GM18511 (cell line): ENCODE results near the gene API5.

ENCODE experiments used
- ATAC-seq: cut with Tn5 transposase; IDR thresholded peaks from one replicate; pipeline ENCODE4 v1.9.1; 2021; ENCODE audit warnings: mild to moderate bottlenecking, moderate library complexity; ENCODE audit not compliant: unreplicated experiment

The API5 gene

GRCh38 chr11:43359422-43359818, 47.6 kb downstream of the API5 start:
- ATAC-seq, result peak; percentile 57

GRCh38 chr11:43360361-43361032, 48.7 kb downstream of the API5 start:
- no peak for ATAC-seq

GRCh38 chr11:43366677-43367076, 54.9 kb downstream of the API5 start:
- peak; percentile 38 for ATAC-seq

- peak; percentile 77 for ATAC-seq
These were observed 55.8 kb downstream of the API5 start for GRCh38 chr11:43367382-43368178.

GRCh38 chr11:43376065-43376464, 64.3 kb downstream of the API5 start:
- no peak for ATAC-seq

- ATAC-seq, result no peak
These were observed 64.8 kb downstream of the API5 start for GRCh38 chr11:43376594-43376993.

- ATAC-seq, result no peak
These were observed 65.6 kb downstream of the API5 start for GRCh38 chr11:43377389-43377788.

GRCh38 chr11:43378897-43379296, 67.1 kb downstream of the API5 start:
- ATAC-seq, result no peak

GRCh38 chr11:43381802-43382201, 70.0 kb downstream of the API5 start:
- no peak for ATAC-seq

GRCh38 chr11:43382614-43383013, 70.8 kb downstream of the API5 start:
- ATAC-seq, result no peak

GRCh38 chr11:43384393-43384792, 72.6 kb downstream of the API5 start:
- ATAC-seq, result no peak

- ATAC-seq, result no peak
These were observed 80.9 kb downstream of the API5 start for GRCh38 chr11:43392713-43393112.

- ATAC-seq, result no peak
These were observed 82.1 kb downstream of the API5 start for GRCh38 chr11:43393765-43394355.
